HG03025 (cell line): ENCODE measurements around the gene ERAL1.
A peak's percentile ranks its signal among the peaks of the same experiment; 100 is the strongest.
"Not testable (repeated sequence)": the region's sequence is repeated elsewhere in the genome, so short reads cannot be mapped to it uniquely, and the experiment has no call there.

Source experiments
- ATAC-seq: cut with Tn5 transposase; IDR thresholded peaks from one replicate; pipeline ENCODE4 v1.9.1; 2021; ENCODE audit warnings: mild to moderate bottlenecking, moderate library complexity; ENCODE audit not compliant: unreplicated experiment, low FRiP score

ERAL1 gene

GRCh38 chr17:28896884-28897768 lies 42.3 kb downstream of the ERAL1 start, which contains the start of gene FLOT2:
Gene FLOT2, minus strand, starts transcription at chr17:28897733. Its CDS starts 159 bp downstream, at chr17:28897574.
- no peak for ATAC-seq

DNA sequence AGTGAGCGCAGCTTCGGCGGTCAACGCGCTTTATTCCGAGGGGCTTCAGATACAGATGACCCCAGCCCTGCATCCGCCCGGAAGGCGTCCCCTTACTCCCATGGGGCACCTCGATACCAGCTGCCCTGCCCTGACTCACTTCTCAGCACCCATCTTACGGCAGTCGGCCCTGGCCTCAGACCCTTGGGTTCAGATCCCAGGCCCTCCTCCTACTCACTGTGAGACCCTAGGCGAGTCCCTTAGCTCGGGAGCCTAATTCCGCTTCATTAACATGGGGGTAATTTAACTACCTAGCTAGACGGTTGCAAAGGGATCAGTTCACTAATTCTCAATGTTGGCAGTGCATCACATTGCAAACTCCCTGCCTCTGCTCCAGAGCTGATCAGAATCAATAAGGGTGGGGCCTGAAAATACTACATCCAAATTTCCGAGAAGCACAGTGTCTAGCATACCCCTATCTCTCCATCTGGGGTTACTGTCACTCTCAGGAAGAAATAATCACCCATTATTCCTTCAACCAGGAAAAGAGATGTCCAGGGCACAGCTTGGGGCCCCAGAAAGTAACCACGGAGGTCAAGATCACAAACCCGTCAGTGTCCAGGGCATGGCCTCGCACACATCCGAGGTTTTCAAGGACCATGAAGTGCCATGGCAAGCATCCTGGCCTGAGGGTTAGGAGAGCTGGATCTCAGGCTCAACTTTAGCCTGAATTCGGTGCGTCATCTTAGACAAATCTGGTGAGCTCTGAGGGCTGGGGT lies 43.1 kb downstream of the ERAL1 start:
- ATAC-seq: no peak

DNA sequence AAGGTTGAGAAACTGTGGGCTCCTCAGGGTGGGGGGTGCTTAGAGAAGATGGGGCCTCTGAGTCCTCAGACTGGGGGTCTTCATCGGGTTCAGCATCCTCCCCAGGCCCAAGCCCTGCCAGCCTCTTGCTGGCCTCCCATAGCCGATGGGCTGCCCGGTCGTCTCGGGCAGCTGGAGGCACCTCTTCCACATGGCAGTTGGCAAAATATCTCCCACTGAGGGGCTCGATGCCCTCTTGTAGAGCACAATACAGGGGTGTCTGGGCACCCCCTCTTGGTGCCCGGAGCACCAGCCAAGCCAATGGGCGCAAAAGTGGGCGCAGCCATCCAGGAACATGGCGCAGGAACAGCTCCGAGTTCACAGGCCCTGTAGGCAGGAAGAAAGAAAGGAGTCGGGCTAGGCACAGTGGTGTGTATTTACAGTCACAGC lies 43.7 kb downstream of the ERAL1 start:
- no peak for ATAC-seq

DNA sequence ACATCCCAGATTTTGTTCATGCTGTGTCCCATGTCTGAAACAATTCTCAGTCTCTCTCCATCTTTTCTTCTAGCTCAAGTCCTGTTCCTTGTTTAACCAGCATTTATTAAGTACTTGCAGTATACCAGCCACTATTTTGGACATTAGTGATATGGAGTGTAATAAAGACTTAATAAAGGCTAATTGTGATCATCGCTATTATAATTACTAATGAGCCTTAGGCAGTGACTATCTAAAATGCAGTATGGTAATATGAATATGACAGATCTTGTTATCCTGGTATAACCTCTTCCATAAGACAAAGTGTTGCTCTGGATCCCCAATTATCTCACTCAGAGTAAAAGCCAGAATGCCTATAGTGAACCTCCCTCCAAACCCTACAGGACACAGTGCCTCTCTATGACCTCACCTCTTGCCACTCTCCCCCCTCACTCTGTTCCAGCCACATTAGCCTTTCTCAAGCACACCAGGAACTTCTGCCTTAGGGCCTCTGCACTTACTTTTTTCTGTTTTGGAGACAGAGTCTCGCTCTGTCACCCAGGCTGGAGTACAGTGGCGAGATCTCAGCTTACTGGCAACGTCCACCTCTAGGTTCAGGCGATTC lies 44.5 kb downstream of the ERAL1 start:
- no peak for ATAC-seq

DNA sequence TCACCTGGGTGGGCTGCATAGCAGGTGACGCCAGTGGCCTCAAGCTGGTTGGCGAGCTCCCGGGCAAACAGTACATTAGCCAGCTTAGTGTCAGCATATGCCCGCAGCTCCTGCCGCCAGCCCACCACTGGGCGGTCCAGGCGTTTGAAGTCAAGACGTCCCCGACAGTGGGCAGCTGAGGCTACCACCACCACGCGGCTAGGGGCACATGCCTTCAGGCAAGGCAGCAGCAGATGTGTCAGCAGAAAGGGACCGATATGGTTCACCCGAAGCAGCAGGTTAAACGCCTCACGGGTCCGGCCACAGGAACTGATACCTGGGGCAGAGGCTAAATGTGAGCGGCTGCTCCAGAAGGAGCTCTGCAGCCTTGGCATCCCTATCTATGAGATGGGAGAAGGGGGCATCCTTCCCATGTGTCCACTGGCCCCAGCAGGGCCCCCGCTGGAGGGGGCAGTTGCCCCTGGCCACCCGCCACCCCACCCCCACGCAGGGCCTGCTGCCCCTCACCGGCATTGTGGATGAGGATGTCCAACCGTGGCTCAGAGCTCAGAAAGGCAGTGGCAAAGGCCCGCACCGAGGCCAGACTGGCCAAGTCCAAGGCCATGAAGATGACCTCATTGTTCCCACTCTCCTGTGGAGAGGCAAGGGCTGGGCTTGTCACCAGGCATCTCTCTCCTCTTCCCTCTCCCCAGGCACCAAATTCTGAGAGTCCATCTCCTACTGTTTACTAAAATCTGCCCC lies 46.3 kb downstream of the ERAL1 start:
- ATAC-seq: no peak

- ATAC-seq: peak; percentile 36
Observed at GRCh38 chr17:28901866-28902818, 47.3 kb downstream of the ERAL1 start.

GRCh38 chr17:28902819-28903545 lies 48.2 kb downstream of the ERAL1 start, which contains the start of gene DHRS13:
Gene DHRS13, minus strand, starts transcription at chr17:28903079. Its CDS starts 135 bp downstream, at chr17:28902944.
- ATAC-seq: peak; percentile 79

GRCh38 chr17:28903546-28903841 lies 48.7 kb downstream of the ERAL1 start:
- not testable (repeated sequence) for ATAC-seq

DNA sequence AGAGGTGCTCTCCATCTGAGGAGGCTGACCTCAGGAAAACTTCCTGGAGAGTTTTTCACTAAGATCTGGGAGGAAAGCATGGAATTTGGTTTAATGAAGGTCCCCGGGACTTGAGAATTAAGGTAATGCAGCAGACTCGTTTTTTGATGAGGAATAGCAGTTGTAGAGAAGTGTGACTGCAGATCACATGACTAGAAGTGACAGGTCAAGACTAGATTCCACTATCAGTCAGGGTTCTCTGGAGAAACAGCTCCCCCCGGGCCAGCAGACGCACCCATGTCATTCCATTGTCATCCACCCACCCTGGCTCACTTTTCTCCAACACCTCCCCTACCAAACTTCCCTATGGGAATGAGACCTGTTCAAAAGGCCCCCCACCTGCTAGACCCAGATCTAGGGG lies 50.0 kb downstream of the ERAL1 start:
- no peak for ATAC-seq

DNA sequence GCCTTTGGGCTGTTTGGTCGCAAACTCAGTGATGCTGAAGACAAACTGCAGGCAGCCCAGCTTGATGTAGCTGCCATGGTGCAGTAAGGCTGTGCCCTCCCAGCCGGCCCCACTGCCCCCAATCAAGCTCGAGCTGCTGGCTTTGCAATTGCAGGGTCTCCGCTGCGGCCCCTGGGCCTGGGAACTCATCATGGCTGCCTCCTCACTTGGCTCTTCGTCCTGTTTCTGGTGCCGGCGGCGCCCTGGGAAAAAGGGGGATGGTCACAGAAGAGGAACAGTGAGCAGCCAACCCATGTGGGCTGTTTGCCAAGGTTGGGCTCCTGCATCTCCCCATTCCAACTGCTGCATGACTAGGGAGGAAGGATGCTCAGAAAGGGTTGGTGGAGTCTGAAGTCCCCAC lies 51.5 kb downstream of the ERAL1 start:
- ATAC-seq: no peak

DNA sequence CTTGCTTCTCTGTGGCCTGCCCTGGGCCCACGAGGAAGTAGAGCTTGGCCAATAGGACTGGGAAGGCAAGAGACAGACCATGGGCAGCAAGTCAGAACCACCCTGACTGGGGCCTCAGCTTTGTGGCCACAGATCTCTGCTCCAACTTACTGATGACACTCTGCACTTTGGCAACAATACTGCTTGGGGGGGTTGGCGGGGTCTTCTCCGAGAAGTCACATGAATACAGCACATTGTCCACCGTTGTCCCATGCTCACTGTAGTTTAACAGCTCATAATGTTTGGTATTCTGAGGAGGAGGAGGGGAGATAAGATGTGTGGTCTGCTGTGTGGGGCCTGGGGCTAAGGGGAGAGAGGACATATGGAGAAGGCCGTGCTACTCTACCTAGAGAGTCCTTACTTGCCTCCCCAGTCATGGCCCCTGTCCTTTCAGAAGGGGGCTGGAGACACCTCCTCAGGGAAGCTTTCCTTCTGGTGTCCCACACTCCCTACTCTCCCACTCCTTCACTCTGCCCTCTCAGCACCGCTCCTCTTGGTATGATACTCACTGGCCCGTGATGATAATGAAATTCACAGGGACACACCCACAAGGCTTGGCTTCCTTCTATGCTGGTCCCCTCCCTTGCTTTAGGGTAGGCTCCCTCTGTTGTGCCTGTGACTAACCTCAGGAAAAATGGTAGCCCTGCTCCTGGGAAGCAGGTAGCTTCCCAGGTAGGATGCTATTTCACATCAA lies 52.1 kb downstream of the ERAL1 start:
- no peak for ATAC-seq

DNA sequence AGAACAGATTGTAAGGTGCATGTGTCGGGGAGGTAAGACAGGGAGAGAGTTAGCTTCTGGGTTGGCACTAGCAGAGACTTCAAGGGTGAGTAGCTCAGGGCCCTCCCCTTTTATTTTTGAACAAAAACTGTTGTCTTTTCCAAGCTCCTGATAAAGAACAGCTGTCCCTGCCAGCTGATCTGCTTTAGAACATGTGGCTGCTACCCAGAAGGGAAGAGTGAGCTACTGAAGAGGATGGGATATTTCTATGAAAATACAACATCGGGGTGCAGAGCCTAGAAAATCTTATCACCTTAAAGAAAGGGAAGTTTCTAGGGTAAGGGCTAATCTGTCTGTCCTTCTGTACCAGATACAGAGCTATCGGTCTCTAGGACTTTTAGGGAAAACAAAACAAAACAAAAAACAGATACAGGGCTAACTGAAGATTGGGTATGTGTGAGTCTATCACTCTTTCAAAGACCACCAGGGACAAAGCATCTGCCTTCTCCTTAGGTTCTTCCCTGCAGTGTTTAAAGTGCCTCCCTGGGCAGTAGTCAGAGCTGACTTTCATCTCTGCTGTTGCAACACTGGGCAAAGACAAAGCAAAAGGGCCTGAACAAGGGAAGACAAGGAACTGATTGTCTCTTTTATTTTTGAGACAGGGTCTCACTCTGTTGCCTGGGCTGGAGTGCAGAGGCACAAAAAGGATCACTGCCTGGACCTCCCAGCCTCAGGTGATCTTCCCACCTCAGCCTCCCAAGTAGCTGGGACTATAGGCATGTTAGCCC lies 53.1 kb downstream of the ERAL1 start:
- no peak for ATAC-seq

- ATAC-seq: no peak
Observed at GRCh38 chr17:28908640-28909167, 53.9 kb downstream of the ERAL1 start.

- no peak for ATAC-seq
Observed at GRCh38 chr17:28910534-28910933, 55.7 kb downstream of the ERAL1 start.
